Osteocyte (in vitro differentiated cells): ENCODE measurements around the gene DMD. TPM values are rescaled to one million over a fixed set of nuclear protein-coding genes. Genes with fewer than 3 reads are reported as not detected.

Experiments
- DNase-seq: peaks from one replicate; pipeline ENCODE4 v3.0.0; 2021; ENCODE audit warnings: mixed read lengths; ENCODE audit not compliant: unreplicated experiment; ENCODE audit errors: extremely low spot score
- H3K27ac Mint-ChIP-seq: one replicate; pipeline ENCODE4 v1.8.0; 2021; ENCODE audit warnings: mild to moderate bottlenecking, mixed read lengths; ENCODE audit not compliant: unreplicated experiment
- H3K27me3 Mint-ChIP-seq: one replicate; pipeline ENCODE4 v1.8.0; 2021; ENCODE audit warnings: mixed read lengths; ENCODE audit not compliant: unreplicated experiment
- H3K36me3 Mint-ChIP-seq: one replicate; pipeline ENCODE4 v1.8.0; 2021; ENCODE audit warnings: mixed read lengths; ENCODE audit not compliant: unreplicated experiment
- H3K4me1 Mint-ChIP-seq: one replicate; pipeline ENCODE4 v1.8.0; 2021; ENCODE audit warnings: mixed read lengths; ENCODE audit not compliant: unreplicated experiment
- H3K4me3 Mint-ChIP-seq: one replicate; pipeline ENCODE4 v1.8.0; 2021; ENCODE audit warnings: mild to moderate bottlenecking, moderate library complexity, mixed read lengths; ENCODE audit not compliant: unreplicated experiment
- H3K9me3 Mint-ChIP-seq: one replicate; pipeline ENCODE4 v1.8.0; 2021; ENCODE audit warnings: mixed read lengths; ENCODE audit not compliant: unreplicated experiment
- total RNA-seq: library from RNA; stranded (reverse); gene quantifications from 2 replicates; pipeline ENCODE4 v1.2.1, GENCODE V29; 2021
- TF ChIP-seq, protein P1 (sequence below): fragments of 200-600 bp; sonication (generic); IDR thresholded peaks from 2 replicates; pipeline ENCODE4 v1.5.0; 2021; ENCODE audit warnings: antibody characterized with exemption, mild to moderate bottlenecking, moderate library complexity

DMD gene
- total RNA-seq, 1 donor from 2014 or later, result 317 TPM

DNA sequence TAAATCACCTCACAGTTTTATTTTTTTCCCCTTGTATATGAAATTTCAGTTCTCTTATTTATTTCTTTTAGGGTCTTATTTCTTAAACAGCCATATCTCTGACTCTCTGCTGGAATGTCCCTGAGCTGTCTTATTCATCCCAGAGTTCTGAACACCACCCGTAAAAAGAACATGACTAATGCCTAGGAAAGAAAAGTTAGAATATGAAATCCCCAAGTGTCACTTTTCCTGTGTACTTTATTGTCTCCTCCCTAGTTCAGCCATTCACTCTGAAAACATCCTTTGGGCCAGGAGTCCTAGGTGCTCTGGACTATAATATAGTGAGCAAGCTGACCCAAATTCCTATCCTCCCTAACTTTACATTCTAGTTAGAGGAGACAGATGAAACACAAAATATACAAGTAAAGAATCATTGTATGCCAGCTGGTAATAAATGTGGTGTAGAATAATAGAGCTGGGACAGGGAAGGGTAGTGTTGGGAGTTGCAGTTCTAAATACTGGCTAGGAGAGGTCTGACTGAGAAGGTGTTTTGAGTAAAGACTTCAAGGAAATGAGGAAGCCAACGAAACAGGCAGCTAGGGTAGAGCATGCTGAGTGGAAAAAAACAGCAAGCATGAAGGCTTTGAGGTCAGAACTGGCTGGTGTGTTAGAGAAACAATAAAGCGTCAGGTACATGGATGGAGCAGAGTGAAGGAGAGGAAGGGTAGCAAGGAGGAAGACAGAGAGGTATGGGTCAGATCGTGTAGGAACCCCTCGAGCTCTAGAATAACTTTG is 2098.9 kb downstream of the DMD start:
- TF ChIP-seq, protein P1, sequence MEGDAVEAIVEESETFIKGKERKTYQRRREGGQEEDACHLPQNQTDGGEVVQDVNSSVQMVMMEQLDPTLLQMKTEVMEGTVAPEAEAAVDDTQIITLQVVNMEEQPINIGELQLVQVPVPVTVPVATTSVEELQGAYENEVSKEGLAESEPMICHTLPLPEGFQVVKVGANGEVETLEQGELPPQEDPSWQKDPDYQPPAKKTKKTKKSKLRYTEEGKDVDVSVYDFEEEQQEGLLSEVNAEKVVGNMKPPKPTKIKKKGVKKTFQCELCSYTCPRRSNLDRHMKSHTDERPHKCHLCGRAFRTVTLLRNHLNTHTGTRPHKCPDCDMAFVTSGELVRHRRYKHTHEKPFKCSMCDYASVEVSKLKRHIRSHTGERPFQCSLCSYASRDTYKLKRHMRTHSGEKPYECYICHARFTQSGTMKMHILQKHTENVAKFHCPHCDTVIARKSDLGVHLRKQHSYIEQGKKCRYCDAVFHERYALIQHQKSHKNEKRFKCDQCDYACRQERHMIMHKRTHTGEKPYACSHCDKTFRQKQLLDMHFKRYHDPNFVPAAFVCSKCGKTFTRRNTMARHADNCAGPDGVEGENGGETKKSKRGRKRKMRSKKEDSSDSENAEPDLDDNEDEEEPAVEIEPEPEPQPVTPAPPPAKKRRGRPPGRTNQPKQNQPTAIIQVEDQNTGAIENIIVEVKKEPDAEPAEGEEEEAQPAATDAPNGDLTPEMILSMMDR, result no peak
- Mint-ChIP-seq H3K4me3 (no peak overlapping the region), H3K27me3 (no peaks in the 10 kb centered on the region), H3K27ac (no peak overlapping the region), H3K9me3 (peaks cover 6% of the 10 kb centered on the region), H3K36me3 (peaks cover 3% of the 10 kb centered on the region), H3K4me1 (peaks cover 1% of the 10 kb centered on the region)
- no peak for DNase-seq

DNA sequence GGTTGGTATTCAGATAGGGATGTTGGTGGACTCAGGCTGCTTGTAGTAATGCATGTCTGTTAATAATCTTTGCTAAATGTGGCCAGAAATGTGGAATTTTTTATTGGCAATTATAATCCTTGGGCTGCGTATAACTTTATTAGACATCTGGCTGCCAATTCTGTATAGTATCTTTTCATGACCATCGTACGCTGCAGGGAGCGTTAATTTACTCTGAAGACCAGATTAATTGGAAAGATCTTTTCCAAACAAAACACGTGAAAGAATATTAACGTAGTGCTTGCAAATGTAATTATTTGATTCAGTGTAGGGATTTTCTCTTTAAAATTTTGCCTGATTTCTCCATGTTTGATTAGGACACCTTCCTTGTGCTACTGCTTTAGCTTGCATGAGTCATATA is 2100.7 kb downstream of the DMD start:
- H3K4me1 Mint-ChIP-seq, result peaks cover 1% of the 10 kb centered on the region
- H3K36me3 Mint-ChIP-seq, result no peaks in the 10 kb centered on the region
- no peaks in the 10 kb centered on the region for H3K27me3 Mint-ChIP-seq
- peaks cover 6% of the 10 kb centered on the region for H3K9me3 Mint-ChIP-seq
- TF ChIP-seq, protein P1, result no peak
- no peak overlapping the region for H3K4me3 Mint-ChIP-seq
- no peak for DNase-seq
- H3K27ac Mint-ChIP-seq, result no peak overlapping the region

DNA sequence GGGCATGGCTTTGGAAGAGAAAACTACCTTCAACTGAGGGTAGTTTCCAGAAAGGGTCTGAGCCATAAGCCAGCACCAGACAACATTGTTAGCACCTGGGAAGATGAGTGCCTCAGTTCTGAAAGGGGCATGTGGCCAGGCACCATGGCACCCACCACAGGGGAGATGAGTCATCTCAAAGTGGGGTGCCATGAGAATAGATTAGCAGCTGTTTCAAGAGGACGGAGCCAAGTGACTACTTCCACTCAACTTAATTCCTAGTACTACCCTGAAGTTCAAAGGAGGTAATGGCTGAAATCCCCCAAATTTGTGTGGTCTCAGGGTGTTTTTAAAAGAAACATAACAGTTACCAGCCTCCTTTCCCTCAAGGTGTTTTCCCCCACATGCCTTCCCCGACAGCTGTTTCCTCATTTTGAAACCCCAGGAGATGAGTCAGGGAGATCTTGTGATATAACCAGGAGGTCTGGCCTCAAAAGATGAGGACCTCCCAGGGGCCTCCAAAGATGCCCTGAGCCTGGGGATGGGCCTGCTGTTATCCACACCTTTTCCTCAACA is 2111.7 kb downstream of the DMD start:
- no peaks in the 10 kb centered on the region for H3K4me1 Mint-ChIP-seq
- peaks cover 13% of the 10 kb centered on the region for H3K27me3 Mint-ChIP-seq
- no peak for DNase-seq
- peaks cover 11% of the 10 kb centered on the region for H3K9me3 Mint-ChIP-seq
- no peaks in the 10 kb centered on the region for H3K36me3 Mint-ChIP-seq
- no peak overlapping the region for H3K4me3 Mint-ChIP-seq
- no peak overlapping the region for H3K27ac Mint-ChIP-seq
- TF ChIP-seq, protein P1, result no peak

DNA sequence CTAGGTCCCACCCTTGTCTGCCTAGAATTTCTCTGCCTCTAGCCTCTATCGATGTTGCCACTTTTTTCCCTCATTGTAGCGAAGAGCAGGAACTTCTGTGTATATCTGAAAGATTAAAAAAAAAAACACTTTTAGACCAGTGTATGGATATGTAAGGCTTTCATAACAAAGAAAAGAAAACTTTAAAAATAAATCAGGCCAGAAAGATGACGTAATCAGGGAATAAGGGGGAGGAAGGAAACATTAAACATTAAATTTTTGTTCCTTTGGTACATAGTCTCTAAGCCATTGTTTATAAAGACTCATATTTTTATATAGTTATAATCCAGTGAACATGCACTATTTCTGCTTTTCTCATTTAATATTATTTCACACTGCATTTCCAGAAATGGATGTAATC is 2113.3 kb downstream of the DMD start:
- H3K36me3 Mint-ChIP-seq, result no peaks in the 10 kb centered on the region
- DNase-seq, result no peak
- peaks cover 15% of the 10 kb centered on the region for H3K27me3 Mint-ChIP-seq
- TF ChIP-seq, protein P1, result no peak
- peaks cover 16% of the 10 kb centered on the region for H3K9me3 Mint-ChIP-seq
- H3K4me3 Mint-ChIP-seq, result no peak overlapping the region
- H3K4me1 Mint-ChIP-seq, result no peaks in the 10 kb centered on the region
- no peak overlapping the region for H3K27ac Mint-ChIP-seq

DNA sequence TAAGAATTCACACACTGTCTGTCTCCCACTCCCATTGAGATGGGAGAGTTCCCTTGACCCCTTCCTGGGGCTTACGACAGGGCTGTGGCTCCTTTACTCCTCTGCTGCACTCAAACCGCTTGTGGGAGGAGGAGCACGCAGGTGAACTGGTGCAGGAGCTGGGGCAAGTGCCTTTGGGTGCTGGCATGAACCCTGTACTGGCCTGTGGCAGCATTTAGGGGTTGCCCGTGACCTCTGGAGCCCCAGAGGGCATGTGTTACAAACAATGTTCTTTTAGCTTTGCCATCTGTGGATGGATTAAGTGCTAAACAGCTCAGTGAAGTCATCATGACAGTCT is 2117.7 kb downstream of the DMD start:
- no peak for DNase-seq
- H3K27me3 Mint-ChIP-seq, result peaks cover 11% of the 10 kb centered on the region
- H3K36me3 Mint-ChIP-seq, result no peaks in the 10 kb centered on the region
- no peak overlapping the region for H3K4me3 Mint-ChIP-seq
- no peak overlapping the region for H3K27ac Mint-ChIP-seq
- no peaks in the 10 kb centered on the region for H3K4me1 Mint-ChIP-seq
- peaks cover 20% of the 10 kb centered on the region for H3K9me3 Mint-ChIP-seq
- TF ChIP-seq, protein P1, result no peak
